SHP77 treated with DMSO at 0.1 percent for 48 hours (cell line): ENCODE results near the gene KHNYN.

Source experiments
- DNase-seq: peaks from one replicate; lab custom pipeline; 2025; lab: John Stamatoyannopoulos, UW

The KHNYN gene

DNA sequence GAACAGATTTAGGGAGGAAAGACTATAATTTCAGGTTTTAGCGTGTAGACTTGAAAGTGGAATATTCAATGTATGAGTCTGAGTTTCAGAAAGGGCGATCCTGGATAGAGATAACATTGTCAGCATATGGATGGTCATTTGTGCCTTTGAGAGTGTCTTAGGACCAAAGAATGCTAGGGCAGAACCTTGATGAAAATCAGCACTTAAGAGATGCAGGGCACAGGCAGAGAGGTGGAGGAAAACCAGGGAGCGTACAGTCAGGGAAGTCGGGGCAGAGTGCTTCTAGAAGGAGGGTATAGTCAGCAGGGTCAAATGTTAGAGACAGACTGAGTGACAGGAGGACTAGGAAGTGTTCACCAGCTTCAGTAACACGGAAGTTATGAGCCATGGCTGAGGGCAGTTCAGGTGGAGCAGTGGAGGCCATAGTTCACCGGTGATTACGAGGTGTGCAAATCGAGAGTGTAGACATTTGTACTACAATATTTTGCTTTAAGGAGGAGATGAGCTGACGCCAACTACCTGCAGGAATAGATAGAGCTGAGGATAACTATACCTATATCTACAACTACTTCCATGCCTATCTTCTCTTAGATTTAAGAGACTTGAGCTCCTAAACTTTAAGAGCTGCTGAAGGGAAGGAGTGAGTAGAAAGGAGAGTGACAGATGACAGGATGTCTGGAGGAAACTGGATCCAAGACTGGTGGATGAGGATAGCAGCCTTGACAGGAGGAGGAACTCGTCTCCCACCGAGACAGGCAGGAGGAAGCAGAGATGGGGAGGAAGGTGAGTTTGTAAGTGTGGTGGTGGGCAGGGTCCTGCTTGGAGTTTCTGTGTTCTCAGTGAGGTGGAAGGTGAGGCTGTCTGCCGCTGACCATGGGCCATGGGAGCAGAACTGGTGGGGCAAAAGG lies 6.8 kb upstream of the KHNYN start:
- no peak for DNase-seq

DNA sequence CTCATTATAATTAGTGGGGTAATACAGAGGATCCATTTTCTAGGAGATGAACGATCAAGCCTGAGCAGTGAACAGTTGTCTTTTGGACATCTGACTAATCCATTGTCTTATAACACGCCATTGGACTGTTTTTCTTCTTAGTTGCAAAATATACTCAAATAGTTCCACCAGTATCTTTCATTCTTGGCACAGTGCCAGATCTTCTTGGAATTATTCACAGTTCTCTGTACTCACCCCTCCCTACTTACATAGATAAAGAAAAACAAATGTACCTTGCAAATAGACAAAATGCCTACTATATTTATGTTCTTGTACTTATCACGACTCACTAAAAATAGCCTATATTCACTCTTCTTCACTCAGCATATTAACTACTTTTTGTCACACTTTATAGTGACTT lies 4.0 kb upstream of the KHNYN start:
- DNase-seq, result no peak

DNA sequence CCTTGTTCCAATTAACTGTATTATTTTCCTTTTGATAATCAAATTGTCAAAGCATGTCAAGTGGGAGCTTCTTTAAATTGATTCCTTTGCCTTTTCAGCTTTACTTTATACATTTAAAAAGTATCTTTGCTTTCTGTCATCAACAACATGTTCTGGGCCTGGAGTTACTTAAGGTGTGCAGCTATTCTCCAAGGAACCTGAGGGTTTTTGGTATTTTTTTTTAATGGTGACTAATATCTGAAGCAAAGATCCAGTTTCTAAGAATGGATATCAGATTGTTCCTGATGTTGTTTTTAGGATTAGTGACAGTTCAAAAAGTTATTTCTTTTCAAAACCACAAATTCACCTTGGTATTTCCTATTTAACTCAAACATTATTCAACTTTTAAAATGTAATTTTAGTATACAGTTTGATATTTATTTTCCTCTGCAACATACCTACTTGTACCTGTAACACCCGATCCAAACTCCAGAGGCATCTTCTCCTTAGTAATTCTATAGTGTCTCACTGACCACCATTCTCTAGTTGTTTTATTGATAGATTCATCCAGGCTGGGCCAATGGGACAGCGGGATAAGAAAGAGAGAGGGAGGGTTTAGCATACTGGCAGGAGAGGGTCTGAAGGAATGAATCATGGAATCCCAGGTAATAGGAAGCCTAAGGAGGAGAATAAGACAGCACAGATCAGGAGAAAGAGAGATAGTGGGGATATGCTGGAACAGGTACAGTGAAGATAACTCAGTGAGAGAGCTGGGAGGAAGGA lies 3.4 kb upstream of the KHNYN start:
- no peak for DNase-seq

DNA sequence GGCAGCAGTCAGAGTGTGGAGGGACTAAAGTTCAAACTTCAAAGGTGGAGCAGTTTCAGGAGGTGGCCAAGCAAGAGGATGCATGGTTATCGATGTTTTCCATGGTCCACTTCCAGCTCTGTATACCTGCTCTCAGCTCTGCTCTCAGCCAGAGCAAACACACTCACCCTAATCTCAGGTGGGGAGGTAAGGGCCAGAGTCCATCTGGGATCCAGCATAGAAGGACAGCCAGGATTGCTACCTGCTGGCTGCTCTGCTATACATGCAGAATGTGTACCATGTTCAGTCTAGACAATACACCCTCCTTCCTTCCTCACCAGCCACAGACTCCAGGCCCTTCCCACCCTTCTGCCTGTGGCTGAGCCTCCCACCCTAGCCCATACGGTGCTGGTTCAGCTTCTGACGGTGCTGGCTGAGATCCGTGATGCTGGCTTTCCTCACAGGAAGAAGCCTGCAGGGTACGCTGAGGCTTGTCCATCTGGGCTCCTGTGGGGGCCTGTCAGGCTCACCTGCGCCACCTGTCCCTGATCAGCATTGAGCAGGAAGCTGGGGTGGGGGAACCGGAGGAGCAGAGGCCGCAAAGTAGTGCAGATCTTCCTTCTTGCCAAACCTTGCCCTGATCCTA lies 2.7 kb upstream of the KHNYN start:
- no peak for DNase-seq

DNA sequence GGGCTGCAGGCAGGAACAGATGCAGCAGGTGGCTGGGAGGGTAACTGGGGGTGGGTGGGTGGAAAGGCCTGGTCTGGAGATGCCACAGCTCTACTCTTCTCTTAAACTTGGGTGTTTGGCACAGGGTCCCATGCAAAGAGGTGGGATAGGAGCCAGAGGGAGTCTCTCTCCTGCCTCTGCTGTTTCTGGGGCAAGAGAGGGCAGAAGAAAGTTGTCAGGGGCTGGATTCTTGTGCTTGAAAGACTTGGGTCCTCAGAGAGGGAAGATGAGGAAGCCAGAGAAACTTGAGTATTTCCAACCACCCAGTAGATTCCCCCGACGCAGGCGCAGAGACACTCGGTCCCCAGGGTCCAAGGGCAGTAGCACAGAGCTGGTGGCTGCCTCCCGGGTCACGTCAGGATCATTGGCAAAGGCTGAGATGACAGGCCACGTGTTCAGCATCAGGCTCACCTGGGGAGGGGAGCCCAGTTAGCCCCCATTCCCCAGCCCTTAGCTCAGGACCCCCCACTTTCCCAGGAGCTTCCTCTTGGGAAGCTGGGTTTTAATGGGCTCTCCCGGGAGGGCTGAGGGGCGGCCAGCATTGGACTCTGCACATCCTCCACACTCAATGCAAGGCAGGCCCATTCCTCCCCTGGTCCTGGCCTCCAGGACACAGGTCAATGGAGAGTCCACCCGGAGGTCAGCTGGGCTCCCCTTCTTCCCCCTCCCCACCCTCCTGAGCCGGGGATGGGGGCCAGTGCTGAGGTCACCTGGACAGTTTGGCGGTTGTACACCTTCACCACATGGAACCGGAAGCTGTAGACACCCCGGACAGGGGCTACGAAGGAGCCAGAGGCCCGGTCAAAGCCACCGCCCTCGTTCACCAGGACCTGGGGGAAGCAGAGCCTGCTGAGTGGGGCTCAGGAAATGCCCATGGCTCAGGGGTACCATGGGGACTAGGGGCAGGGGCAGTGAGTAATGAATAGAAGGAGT lies 1.9 kb upstream of the KHNYN start:
- DNase-seq, result no peak

DNA sequence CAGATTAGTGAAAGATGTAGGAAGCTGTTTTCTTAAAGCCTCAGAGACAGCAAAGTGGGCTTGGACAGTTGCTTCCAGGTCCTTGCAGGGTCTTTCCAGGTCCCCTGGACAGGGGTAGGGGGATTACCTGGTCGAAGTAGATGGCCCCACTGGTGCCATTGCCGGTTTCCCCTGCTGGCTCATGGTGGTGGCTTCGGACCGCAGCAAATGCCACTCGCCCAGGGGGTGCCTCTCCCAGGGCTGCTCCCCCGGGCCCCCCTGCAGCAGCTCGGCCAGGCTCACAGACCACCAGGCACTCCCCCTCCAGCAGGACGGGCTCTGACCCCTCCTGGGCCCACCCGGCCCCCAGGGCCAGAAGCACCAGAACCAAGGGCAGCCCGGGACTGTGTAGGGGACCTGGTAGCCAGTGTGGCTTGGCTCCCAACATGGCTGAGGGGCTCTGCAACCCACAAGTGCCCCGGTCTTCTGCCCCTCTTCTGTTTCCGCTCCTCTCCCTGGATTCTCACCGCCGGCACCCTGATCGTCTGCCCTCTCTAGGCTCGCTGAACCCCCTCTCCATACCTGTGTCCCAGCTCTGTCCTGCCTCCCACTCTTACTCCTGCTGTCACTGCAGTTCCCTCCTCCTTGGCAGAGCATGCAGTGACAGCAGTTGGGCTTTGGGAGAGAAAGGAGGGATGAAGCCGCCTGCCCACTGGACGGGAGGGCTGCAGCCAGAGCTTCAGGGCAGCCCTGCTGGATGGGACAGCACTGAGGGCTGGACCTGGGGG lies 943 bp upstream of the KHNYN start:
- DNase-seq, result no peak

DNA sequence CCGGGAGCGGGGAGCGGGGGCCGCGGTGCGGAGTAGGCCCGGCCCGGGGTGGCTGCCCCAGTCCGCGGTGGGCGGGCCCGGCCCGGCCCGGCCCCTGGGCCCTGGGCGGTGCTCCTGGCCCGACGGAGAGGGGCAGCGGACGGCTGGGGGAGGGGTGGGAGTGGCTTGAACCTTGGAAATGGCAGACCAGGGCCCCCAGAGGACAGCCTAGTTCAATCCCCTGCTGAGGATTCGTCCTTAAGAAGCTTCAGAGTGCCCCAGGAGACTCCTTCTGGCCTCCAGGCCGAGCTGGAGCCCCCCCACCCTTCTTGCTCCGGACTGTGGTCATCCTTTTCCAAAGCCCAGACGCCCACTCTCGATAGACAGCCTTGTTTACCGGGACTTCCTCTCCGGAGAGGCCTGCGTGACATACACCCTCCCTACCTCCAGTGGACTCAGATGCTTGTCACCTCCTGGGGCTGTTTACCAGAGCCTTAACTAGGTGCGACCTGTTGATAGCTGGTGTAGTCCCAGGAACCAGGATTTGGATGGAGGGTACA lies 458 bp downstream of the KHNYN start:
- DNase-seq, result peak; percentile 22

DNA sequence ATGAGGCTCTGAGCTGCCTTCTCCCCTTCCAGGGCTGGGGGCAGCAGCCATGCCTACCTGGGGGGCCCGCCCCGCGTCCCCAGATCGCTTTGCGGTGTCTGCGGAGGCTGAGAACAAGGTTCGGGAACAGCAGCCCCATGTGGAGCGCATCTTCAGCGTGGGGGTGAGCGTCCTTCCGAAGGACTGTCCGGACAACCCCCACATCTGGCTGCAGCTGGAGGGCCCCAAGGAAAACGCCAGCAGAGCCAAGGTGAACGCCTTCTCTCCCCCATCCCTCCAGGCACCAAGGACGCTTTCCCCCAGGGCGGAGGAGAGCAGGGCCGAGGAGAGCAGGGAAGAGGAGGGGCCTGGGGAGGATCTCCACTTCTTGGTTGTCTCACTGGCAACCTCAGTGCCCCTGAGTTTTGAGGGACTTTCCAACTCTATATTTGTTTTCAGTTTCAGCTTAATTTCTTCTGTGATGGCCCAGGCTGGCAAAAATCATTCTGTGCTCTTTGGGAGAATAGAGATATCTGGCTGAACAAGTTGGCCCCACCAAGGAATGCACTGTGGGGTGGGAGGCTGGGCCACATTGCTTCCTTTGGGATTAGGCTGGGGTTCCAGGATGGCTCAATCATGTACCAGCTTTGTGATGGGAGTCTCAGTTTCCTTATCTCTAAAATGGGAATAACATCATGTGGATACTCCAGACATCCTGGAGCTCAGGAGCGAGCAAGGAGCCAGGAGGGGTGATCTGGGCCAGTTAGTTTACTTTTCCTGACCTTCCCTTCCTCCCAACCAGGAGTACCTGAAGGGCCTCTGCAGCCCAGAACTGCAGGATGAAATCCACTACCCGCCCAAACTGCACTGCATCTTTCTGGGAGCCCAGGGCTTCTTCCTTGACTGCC lies 1.2 kb downstream of the KHNYN start:
- DNase-seq, result no peak

DNA sequence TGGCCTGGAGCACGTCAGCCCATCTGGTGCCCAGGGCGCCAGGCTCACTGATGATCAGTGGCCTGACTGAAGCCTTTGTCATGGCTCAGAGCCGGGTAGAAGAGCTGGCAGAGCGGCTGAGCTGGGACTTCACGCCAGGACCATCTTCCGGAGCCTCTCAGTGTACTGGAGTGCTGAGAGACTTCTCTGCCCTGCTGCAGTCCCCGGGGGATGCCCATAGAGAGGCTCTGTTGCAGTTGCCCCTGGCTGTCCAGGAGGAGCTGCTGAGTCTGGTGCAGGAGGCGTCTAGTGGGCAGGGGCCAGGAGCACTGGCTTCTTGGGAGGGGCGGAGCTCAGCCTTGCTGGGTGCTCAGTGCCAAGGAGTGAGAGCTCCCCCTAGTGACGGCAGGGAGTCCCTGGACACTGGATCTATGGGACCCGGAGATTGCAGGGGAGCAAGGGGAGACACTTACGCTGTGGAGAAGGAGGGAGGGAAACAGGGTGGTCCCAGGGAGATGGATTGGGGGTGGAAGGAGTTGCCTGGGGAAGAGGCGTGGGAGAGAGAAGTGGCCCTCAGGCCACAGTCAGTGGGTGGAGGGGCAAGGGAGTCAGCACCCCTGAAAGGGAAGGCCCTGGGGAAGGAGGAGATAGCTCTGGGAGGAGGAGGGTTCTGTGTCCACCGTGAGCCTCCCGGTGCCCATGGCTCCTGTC lies 2.0 kb downstream of the KHNYN start:
- peak; percentile 88 for DNase-seq

DNA sequence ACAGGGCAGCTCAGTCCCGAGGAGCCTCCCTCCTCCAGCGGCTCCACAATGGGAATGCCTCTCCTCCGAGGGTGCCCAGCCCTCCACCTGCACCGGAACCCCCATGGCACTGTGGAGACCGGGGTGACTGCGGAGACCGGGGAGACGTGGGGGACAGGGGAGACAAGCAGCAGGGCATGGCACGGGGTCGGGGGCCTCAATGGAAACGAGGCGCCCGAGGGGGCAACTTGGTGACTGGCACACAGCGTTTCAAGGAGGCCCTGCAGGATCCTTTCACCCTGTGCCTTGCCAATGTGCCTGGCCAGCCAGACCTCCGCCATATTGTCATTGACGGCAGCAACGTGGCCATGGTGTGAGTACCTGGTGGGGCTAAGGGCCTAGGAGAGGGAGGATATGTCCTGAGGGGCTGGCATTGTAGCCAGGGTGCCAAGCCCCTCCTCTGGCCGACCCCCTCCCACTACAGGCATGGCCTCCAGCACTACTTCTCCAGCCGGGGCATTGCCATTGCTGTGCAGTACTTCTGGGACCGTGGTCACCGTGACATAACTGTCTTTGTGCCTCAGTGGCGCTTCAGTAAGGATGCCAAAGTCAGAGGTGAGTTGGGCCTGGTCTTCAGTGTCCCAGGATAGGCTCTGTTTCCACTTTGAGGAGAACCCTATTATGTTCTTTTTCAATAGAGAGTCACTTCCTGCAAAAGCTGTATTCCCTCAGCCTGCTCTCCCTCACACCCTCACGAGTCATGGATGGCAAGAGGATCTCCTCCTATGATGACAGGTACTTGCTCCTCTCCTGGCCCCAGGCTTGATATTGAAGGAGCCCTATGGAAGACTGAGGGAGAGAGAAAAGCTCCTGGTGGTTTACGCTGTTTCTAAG lies 2.7 kb downstream of the KHNYN start:
- no peak for DNase-seq

DNA sequence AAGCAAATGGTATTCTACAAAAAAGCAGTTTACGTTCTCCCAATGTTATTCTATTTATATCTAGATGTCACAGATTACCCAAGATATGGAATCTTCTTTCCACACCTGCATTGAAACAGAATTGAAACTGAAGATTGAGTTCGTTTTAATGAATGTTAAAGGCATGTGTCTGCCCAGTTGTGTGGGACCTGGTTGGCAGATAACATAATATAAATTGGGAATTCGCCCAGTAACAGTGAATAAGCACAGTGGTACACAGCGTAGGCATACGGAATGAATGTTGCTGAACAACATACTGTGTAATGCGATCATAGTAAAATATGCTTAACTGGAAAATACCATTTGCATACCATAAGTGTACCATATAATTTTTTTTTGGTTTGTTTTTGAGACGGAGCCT lies 4.3 kb downstream of the KHNYN start:
- DNase-seq, result no peak

DNA sequence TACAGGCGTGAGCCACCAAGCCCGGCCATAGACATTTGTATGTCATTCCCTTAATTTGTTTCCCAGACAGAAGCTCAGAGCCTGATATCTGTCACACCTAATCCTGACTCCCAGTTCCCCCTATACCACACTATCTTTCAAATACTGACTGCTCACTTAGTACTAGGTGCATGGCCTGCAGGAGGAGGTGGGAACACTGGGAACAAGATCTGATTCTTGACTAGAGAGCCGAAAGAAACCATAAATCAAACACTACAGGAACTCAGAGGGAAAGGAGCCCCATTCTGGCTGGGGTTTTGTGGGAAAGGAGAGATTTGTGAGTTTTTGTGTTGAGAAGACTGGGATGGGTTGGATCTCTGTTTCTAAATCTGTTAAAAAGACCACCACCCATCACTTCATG lies 4.9 kb downstream of the KHNYN start:
- no peak for DNase-seq

DNA sequence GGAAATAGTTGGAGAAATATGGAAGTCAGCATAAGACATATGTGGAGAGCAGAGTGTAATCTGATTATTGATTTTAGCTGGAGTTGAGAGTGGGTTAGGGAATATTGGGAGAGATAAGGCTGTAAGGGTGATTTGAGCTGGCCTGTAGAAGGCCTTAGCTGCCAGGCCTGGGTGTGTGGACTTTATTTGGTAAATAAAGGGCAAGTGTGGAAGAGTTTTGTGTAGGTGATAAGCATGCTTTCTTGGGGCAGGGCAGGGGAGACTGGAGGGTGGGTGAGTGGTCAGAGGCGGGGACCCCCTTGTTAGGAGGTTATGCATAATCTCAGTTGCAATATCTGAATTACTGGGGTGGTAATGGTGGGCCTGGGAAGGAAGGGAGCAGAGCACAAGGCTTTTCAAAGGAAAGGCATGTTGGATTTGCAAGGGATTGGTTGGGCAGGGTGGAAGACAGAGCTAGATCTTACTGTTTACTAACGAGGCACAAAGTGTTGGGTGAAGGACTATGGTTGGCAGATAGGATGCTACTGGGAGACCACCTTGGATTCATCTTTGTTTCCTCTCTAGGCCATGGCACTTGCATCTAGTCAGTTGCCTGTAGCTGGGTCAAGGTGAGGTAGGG lies 5.5 kb downstream of the KHNYN start:
- no peak for DNase-seq

DNA sequence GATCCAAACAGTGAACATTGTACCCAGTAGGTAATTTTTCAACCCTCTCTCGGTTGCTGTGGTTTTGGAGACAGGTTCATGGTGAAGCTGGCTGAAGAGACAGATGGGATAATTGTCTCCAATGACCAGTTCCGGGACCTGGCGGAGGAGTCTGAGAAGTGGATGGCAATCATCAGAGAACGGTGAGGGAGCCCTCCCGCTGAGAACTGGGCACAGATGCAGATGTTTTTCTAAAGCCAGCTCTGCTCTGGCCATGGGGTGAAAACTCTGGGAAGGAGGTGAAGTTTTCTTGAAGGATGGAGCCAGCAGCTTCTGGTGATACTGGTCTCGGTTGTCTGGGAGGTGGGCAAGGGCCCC lies 6.2 kb downstream of the KHNYN start:
- DNase-seq, result no peak

DNA sequence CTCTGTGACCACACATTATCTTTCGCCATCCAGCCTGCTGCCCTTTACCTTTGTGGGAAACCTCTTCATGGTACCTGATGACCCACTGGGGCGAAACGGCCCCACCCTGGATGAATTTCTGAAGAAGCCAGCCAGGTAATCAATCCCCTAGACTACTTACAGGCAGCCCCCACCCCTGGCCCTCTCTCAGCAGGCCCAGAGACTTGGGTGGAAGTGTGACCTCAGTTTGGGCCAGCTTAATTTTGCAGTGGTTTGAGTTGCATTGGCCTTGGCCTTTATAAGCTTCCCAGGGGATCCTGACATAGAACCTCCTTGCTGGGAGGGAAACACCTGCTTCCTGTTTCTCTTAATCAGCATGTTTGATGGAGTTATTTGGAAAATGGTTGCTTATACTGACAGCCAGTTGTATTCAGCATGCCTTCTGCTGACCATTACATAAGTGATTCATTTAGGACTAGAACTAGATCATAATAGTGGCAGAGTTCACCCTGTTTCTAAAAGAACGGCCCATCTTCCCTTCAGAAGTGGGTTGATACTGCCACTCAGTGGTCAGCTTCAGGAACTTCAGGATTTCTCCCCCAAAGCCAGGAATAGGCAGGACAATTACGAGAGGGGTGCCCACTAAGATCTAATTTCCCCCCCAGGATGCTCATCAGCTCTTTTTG lies 6.7 kb downstream of the KHNYN start:
- DNase-seq, result peak; percentile 58

DNA sequence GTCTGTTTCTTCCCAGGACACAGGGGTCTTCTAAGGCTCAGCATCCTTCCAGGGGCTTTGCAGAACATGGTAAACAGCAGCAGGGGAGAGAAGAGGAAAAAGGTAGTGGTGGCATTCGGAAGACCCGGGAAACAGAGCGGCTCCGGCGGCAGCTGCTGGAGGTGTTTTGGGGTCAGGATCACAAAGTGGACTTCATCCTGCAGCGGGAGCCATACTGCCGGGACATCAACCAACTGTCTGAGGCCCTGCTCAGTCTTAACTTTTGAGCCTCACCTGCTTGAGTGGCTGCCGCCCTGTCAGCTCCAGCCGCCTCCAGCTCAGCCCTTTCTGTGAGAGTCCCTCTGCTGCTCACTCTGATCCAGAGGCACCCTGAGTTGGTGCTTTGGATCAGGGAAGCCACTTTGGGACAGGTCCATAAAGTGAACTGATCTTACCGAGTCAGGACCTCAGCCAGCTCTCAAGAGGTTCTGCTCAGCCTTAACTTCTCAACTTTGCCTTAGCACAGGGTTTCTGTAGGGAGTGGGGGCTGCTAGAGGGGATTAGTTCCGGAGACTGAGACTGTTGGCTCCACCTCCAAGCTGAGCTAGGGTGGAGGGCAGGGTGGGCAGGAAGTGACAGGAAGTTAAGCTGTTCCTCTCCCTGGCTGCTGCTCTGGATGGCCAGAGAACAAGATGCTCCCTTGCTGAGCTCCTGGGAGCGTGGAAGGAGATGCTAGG lies 7.4 kb downstream of the KHNYN start:
- DNase-seq, result no peak

DNA sequence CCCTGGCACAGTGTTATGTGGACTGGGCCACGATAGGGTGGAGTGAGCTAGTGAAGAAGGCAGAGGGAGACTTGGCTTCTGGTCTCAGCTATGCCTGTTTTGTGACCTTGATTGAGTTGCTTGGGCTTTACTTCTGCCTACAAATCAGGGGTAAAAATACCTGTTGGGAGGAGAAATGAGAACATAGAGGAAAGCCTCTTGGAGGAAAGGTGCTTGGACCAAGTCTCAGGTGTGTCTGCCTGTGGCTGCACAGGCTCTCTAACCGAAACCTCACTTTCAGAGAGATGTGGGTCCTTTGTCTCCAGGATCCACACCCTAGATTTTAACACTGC lies 7.9 kb downstream of the KHNYN start:
- no peak for DNase-seq
